ENCODE results near the gene PACRG.

GRCh38 chr6:162713974-162714780 lies 13.6 kb upstream of the PACRG start:
- TF ChIP-seq CTCF (IDR thresholded peaks at IDR 0.05 in 2 of 3, conservative IDR thresholded peaks at IDR 0.05 in 1 of 3; ENCODE audit: control insufficient read depth in 2 of 3, extremely low read depth in 1 of 3, insufficient read depth in 1 of 3, low read depth in 3 of 3, low read length in 3 of 3) (no peak), RCOR1 (conservative IDR thresholded peaks at IDR 0.05; ENCODE audit: low read depth, low read length) (no peak), POLR2AphosphoS2 (IDR thresholded peaks at IDR 0.05; ENCODE audit: low read depth, low read length) (no peak), NFXL1 (IDR thresholded peaks at IDR 0.05; ENCODE audit: borderline replicate concordance) (no peak), REST (IDR thresholded peaks at IDR 0.05; ENCODE audit: low read depth, low read length) (no peak), BRCA1 (IDR thresholded peaks at IDR 0.05; ENCODE audit: low read depth, low read length) (no peak), MAX (IDR thresholded peaks at IDR 0.05; ENCODE audit: low read depth, low read length) (no peak), RAD21 (IDR thresholded peaks at IDR 0.05; ENCODE audit: insufficient read depth, low read depth, low read length) (no peak)
